Measurements from ENCODE around the gene COPS9.

Gene COPS9

GRCh38 chr2:240106765-240107476 lies 29.2 kb downstream of the COPS9 start:
- no peak for DNase-seq

GRCh38 chr2:240105982-240106381 lies 30.1 kb downstream of the COPS9 start:
- no peak for DNase-seq

DNA sequence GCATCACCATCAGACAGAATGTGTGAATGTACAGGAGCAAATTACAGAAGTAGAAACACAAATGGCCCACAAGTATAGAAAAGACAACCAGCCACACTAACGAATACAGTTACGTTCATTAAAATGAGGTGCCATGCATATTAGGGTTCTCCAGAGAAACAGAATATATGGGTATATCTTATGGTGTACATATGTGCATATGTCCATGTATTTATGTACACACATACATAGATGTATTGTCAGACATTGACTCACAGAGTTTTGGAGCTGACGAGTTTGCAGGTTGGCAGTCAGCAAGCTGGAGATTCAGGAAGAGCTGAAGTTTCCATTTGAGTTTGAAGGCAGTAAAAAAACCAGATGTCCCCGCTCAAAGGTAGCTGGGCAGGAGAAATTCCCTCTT lies 33.0 kb downstream of the COPS9 start:
- no peak for DNase-seq

- no peak for DNase-seq
Observed at GRCh38 chr2:240098349-240098748, 37.8 kb downstream of the COPS9 start.

GRCh38 chr2:240095556-240096523 lies 40.3 kb downstream of the COPS9 start:
- no peak for DNase-seq

DNA sequence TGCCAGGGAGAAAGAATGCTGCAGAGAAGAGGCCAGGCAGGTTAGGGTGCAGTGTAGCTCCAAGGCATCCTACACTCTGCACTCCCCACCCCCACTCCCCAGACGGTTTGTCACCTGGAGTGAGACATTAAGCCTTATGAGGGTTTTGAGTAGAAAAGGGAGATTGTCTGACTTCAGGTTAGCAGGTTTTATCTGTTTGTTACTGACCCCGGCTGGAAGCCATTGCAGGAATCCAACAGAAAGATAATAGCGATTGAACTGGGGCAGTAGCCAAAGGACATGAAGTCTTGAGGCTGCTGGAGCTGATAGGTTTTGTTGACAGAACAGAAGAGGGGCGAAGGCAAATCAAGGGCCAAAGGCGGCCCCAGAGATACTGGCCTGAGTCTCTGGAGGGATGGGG lies 46.8 kb downstream of the COPS9 start:
- no peak for DNase-seq

- DNase-seq, result no peak
Observed at GRCh38 chr2:240086563-240086962, 49.5 kb downstream of the COPS9 start.

Data from 8988T (cell line).